Naive thymus-derived CD8-positive, alpha-beta T cell (primary cell): ENCODE results near the gene DENND4B. TPM values are rescaled to one million over a fixed set of nuclear protein-coding genes. Genes with fewer than 3 reads are reported as not detected.

Experiments used
- ATAC-seq, 2 donors: fragments of 150-1000 bp; cut with Tn5 transposase in 1 of 2; sonication (Bioruptor Pico), chemical (Tn5 transposase) in 1 of 2; 1 replicate in 1 of 2; 2 replicates in 1 of 2; pipeline ENCODE4 v1.10.0; 2021; ENCODE audit warnings: mild to moderate bottlenecking in 2 of 2, moderate library complexity in 2 of 2
- POLR2A ChIA-PET: fragments of 350-600 bp; sonication (Branson Sonifier 250); formaldehyde crosslinking; loops from one replicate; lab custom pipeline; 2021; ENCODE audit warnings: antibody characterized with exemption; lab: Charles Lee
- DNase-seq, 10 donors: peaks; one replicate each; pipeline versions ENCODE4 v3.0.0 to v3.0.0-alpha.2; 2020 to 2022
- H3K27ac Mint-ChIP-seq, 10 donors: one replicate each; pipeline ENCODE4 v1.8.0; 2020 to 2022; ENCODE audit warnings: mild to moderate bottlenecking in 10 of 10, mixed read lengths in 10 of 10, moderate library complexity in 4 of 10, inconsistent platforms in 1 of 10
- H3K27me3 Mint-ChIP-seq, 5 donors: one replicate each; pipeline ENCODE4 v1.8.0; 2021 to 2022; ENCODE audit warnings: mixed read lengths in 5 of 5
- H3K36me3 Mint-ChIP-seq, 3 donors: one replicate each; pipeline ENCODE4 v1.8.0; 2020 to 2022; ENCODE audit warnings: mixed read lengths in 3 of 3, mild to moderate bottlenecking in 2 of 3, inconsistent platforms in 1 of 3
- H3K4me1 Mint-ChIP-seq, 4 donors: one replicate each; pipeline ENCODE4 v1.8.0; 2021 to 2022; ENCODE audit warnings: mixed read lengths in 4 of 4
- H3K4me3 Mint-ChIP-seq, 10 donors: one replicate each; pipeline ENCODE4 v1.8.0; 2020 to 2022; ENCODE audit warnings: mild to moderate bottlenecking in 10 of 10, mixed read lengths in 10 of 10, moderate library complexity in 6 of 10, inconsistent platforms in 1 of 10
- H3K9me3 Mint-ChIP-seq, 9 donors: one replicate each; pipeline ENCODE4 v1.8.0; 2020 to 2022; ENCODE audit warnings: mixed read lengths in 9 of 9, mild to moderate bottlenecking in 3 of 9, inconsistent platforms in 1 of 9, moderate library complexity in 1 of 9
- polyA plus RNA-seq, 3 donors: library from polyadenylated mRNA; unstranded; fragments of 300-500 nt; fragmentation: Illumina TruSeq; gene quantifications; one replicate each; pipeline ENCODE4 v1.2.3, GENCODE V29; 2021
- total RNA-seq, 8 experiments: library from RNA in 2 of 8; stranded (reverse) in 2 of 8; gene quantifications; one replicate each; pipeline ENCODE4 v1.2.3 and lab custom pipeline; 2021 to 2026

The DENND4B gene
- total and polyA plus RNA-seq, 5 experiments from 2014 or later, result 12.0 to 194 (median 21.2) TPM

- peaks cover 0 to 8% (median 0%) of the 10 kb centered on the region in 3 donors for H3K36me3 Mint-ChIP-seq
- DNase-seq, result no peak
- ATAC-seq, result no peak
- H3K27me3 Mint-ChIP-seq, result no peaks in the 10 kb centered on the region
- H3K27ac Mint-ChIP-seq, result peak overlapping the region in 8 of 10 donors; percentile 81 to 98 (median 93)
- H3K9me3 Mint-ChIP-seq, result no peaks in the 10 kb centered on the region
- H3K4me3 Mint-ChIP-seq, result peak overlapping the region in 6 of 10 donors; percentile 1 to 96 (median 75)
- POLR2A ChIA-PET, result interaction anchor here (1.8 to 13.8 kb wide), 6 partner anchors 8 to 166 kb away, joined by 5 to 315 read pairs (median 85); partner anchors contain the start of genes CRTC2, DENND4B, GATAD2B and JTB
- peaks cover 20 to 55% (median 50%) of the 10 kb centered on the region in 4 donors for H3K4me1 Mint-ChIP-seq
Measured at GRCh38 chr1:153968972-153969371, 22.5 kb upstream of the DENND4B start.

- H3K27me3 Mint-ChIP-seq, result no peaks in the 10 kb centered on the region
- peaks cover 24 to 60% (median 56%) of the 10 kb centered on the region in 4 donors for H3K4me1 Mint-ChIP-seq
- ATAC-seq (no peak), DNase-seq (no peak)
- peak overlapping the region in 8 of 10 donors; percentile 87 to 97 (median 92) for H3K4me3 Mint-ChIP-seq
- peak overlapping the region in 9 of 10 donors; percentile 87 to 99 (median 95) for H3K27ac Mint-ChIP-seq
- POLR2A ChIA-PET, result interaction anchor here (1.0 to 13.8 kb wide), 9 partner anchors 9 to 334 kb away, joined by 5 to 315 read pairs (median 46); partner anchors contain the start of genes CHTOP, CRTC2, DENND4B and GATAD2B
- peaks cover 0 to 2% (median 0%) of the 10 kb centered on the region in 3 donors for H3K36me3 Mint-ChIP-seq
- peaks cover 0 to 2% (median 0%) of the 10 kb centered on the region in 9 donors for H3K9me3 Mint-ChIP-seq
Measured at GRCh38 chr1:153968408-153968807, 21.9 kb upstream of the DENND4B start.

GRCh38 chr1:153968000-153968363, 21.5 kb upstream of the DENND4B start:
- no peak for ATAC-seq
- Mint-ChIP-seq H3K4me3 (peak overlapping the region; percentile 87 to 97 (median 94)), H3K27me3 (no peaks in the 10 kb centered on the region), H3K4me1 (peaks cover 25 to 62% (median 59%) of the 10 kb centered on the region in 4 donors), H3K36me3 (no peaks in the 10 kb centered on the region), H3K27ac (peak overlapping the region; percentile 92 to 99 (median 95)), H3K9me3 (peaks cover 0 to 2% (median 0%) of the 10 kb centered on the region in 9 donors)
- DNase-seq, result no peak
- POLR2A ChIA-PET, result interaction anchor here (0.6 to 13.8 kb wide), 15 partner anchors 9 to 976 kb away, joined by 3 to 315 read pairs (median 5); partner anchors contain the start of genes CHTOP, CRTC2, DENND4B and GATAD2B

GRCh38 chr1:153967107-153967999, 20.8 kb upstream of the DENND4B start, which contains the start of gene CREB3L4:
Gene CREB3L4, plus strand, starts transcription at chr1:153967902. Its CDS starts 624 bp downstream, at chr1:153968526.
- H3K9me3 Mint-ChIP-seq, result peaks cover 0 to 2% (median 0%) of the 10 kb centered on the region in 9 donors
- peak; percentile 68 to 93 (median 83) for DNase-seq
- no peaks in the 10 kb centered on the region for H3K27me3 Mint-ChIP-seq
- H3K27ac Mint-ChIP-seq, result peak within 1 kb of the TSS; percentile 92 to 99 (median 95)
- peaks cover 31 to 68% (median 64%) of the 10 kb centered on the region in 4 donors for H3K4me1 Mint-ChIP-seq
- peak within 1 kb of the TSS; percentile 87 to 97 (median 94) for H3K4me3 Mint-ChIP-seq
- ATAC-seq, result peak; percentile 88 to 91
- H3K36me3 Mint-ChIP-seq, result no peaks in the 10 kb centered on the region
- POLR2A ChIA-PET, result interaction anchor here (0.6 to 13.8 kb wide), 19 partner anchors 10 to 976 kb away, joined by 3 to 315 read pairs (median 4); partner anchors contain the start of genes CHTOP, CRTC2, DENND4B and GATAD2B

GRCh38 chr1:153963850-153964331, 17.4 kb upstream of the DENND4B start:
- Mint-ChIP-seq H3K9me3 (peaks cover 0 to 2% (median 0%) of the 10 kb centered on the region in 9 donors), H3K4me3 (peak overlapping the region; percentile 86 to 100 (median 94)), H3K4me1 (peaks cover 33 to 76% (median 67%) of the 10 kb centered on the region in 4 donors), H3K27ac (peak overlapping the region; percentile 95 to 100 (median 97)), H3K36me3 (no peaks in the 10 kb centered on the region), H3K27me3 (no peaks in the 10 kb centered on the region)
- peak in 1 of 2 donors; percentile 4 for ATAC-seq
- POLR2A ChIA-PET, result interaction anchor here (0.6 to 13.8 kb wide), 8 partner anchors 9 to 195 kb away, joined by 3 to 315 read pairs (median 14); partner anchors contain the start of genes DENND4B, JTB, RAB13 and RPS27
- no peak for DNase-seq

GRCh38 chr1:153963030-153963849, 16.7 kb upstream of the DENND4B start, which contains the start of gene SLC39A1:
Gene SLC39A1, minus strand, starts transcription at chr1:153963537. Its CDS starts 822 bp downstream, at chr1:153962715.
- H3K4me1 Mint-ChIP-seq, result peaks cover 34 to 76% (median 66%) of the 10 kb centered on the region in 4 donors
- ATAC-seq, result peak; percentile 40 to 48
- no peaks in the 10 kb centered on the region for H3K36me3 Mint-ChIP-seq

GRCh38 chr1:153962088-153963029, 15.8 kb upstream of the DENND4B start:
- DNase-seq (peak in 1 of 10 donors; percentile 42), ATAC-seq (no peak)
- H3K36me3 Mint-ChIP-seq, result no peaks in the 10 kb centered on the region
- peak overlapping the region; percentile 95 to 100 (median 97) for H3K27ac Mint-ChIP-seq
- peak overlapping the region; percentile 86 to 100 (median 94) for H3K4me3 Mint-ChIP-seq
- peaks cover 0 to 2% (median 0%) of the 10 kb centered on the region in 9 donors for H3K9me3 Mint-ChIP-seq
- H3K4me1 Mint-ChIP-seq, result peaks cover 32 to 72% (median 60%) of the 10 kb centered on the region in 4 donors
- POLR2A ChIA-PET, result interaction anchor here (0.6 to 13.8 kb wide), 9 partner anchors 9 to 1362 kb away, joined by 3 to 315 read pairs (median 16); partner anchors contain the start of genes CHTOP, DENND4B, GATAD2B and JTB
- H3K27me3 Mint-ChIP-seq, result no peaks in the 10 kb centered on the region

More at GRCh38 chr1:153963030-153963849, 16.7 kb upstream of the DENND4B start, which contains the start of gene SLC39A1:
- no peaks in the 10 kb centered on the region for H3K27me3 Mint-ChIP-seq
- H3K9me3 Mint-ChIP-seq, result peaks cover 0 to 2% (median 0%) of the 10 kb centered on the region in 9 donors
- POLR2A ChIA-PET, result interaction anchor here (0.6 to 13.8 kb wide), 11 partner anchors 10 to 1361 kb away, joined by 3 to 315 read pairs (median 5); partner anchors contain the start of genes CHTOP, DENND4B, JTB and RPS27
- H3K4me3 Mint-ChIP-seq, result peak within 1 kb of the TSS; percentile 86 to 100 (median 94)
- H3K27ac Mint-ChIP-seq, result peak within 1 kb of the TSS; percentile 95 to 100 (median 97)
- DNase-seq, result peak; percentile 86 to 96 (median 88)

GRCh38 chr1:153961421-153961820, 14.9 kb upstream of the DENND4B start:
- no peaks in the 10 kb centered on the region for H3K27me3 Mint-ChIP-seq
- DNase-seq (no peak), ATAC-seq (no peak)
- H3K4me1 Mint-ChIP-seq, result peaks cover 36 to 75% (median 62%) of the 10 kb centered on the region in 4 donors
- POLR2A ChIA-PET, result interaction anchor here (1.0 to 13.8 kb wide), 5 partner anchors 9 to 39 kb away, joined by 4 to 315 read pairs (median 42); partner anchors contain the start of genes DENND4B, GATAD2B and RPS27
- no peaks in the 10 kb centered on the region for H3K36me3 Mint-ChIP-seq
- H3K4me3 Mint-ChIP-seq, result peak overlapping the region in 4 of 10 donors; percentile 25 to 97 (median 54)
- H3K9me3 Mint-ChIP-seq, result peaks cover 0 to 2% (median 0%) of the 10 kb centered on the region in 9 donors
- H3K27ac Mint-ChIP-seq, result peak overlapping the region in 9 of 10 donors; percentile 33 to 99 (median 64)

- ATAC-seq (no peak), DNase-seq (no peak)
- H3K9me3 Mint-ChIP-seq, result peaks cover 0 to 2% (median 0%) of the 10 kb centered on the region in 9 donors
- POLR2A ChIA-PET, result interaction anchor here (0.8 to 13.8 kb wide), 4 partner anchors 10 to 38 kb away, joined by 3 to 315 read pairs (median 52); partner anchors contain the start of genes DENND4B, GATAD2B and RPS27
- H3K27me3 Mint-ChIP-seq, result no peaks in the 10 kb centered on the region
- no peak overlapping the region for H3K4me3 Mint-ChIP-seq
- H3K36me3 Mint-ChIP-seq, result no peaks in the 10 kb centered on the region
- H3K4me1 Mint-ChIP-seq, result peaks cover 35 to 75% (median 61%) of the 10 kb centered on the region in 4 donors
- peak overlapping the region in 6 of 10 donors; percentile 28 to 95 (median 82) for H3K27ac Mint-ChIP-seq
Measured at GRCh38 chr1:153960206-153960605, 13.7 kb upstream of the DENND4B start.

GRCh38 chr1:153959454-153959853, 12.9 kb upstream of the DENND4B start:
- DNase-seq (no peak), ATAC-seq (no peak)
- POLR2A ChIA-PET, result interaction anchor here (0.8 to 13.8 kb wide), 7 partner anchors 8 to 37 kb away, joined by 3 to 315 read pairs (median 61); partner anchors contain the start of genes CREB3L4, DENND4B, GATAD2B and JTB
- Mint-ChIP-seq H3K4me3 (peak overlapping the region in 4 of 10 donors; percentile 26 to 95 (median 52)), H3K4me1 (peaks cover 35 to 80% (median 63%) of the 10 kb centered on the region in 4 donors), H3K36me3 (peaks cover 0 to under 1% (median 0%) of the 10 kb centered on the region in 3 donors), H3K9me3 (peaks cover 0 to 2% (median 0%) of the 10 kb centered on the region in 9 donors), H3K27ac (peak overlapping the region; percentile 28 to 97 (median 92)), H3K27me3 (no peaks in the 10 kb centered on the region)
